Activated gamma-delta T cell treated with Interleukin-2 at 50 U/mL for 16 hours (primary cell): ENCODE measurements around the gene NOB1.
"Not testable (repeated sequence)": the region's sequence is repeated elsewhere in the genome, so short reads cannot be mapped to it uniquely, and the experiment has no call there.

ENCODE experiments used
- DNase-seq: peaks from one replicate; pipeline ENCODE4 v3.0.0-alpha.2; 2020

The NOB1 gene

DNA sequence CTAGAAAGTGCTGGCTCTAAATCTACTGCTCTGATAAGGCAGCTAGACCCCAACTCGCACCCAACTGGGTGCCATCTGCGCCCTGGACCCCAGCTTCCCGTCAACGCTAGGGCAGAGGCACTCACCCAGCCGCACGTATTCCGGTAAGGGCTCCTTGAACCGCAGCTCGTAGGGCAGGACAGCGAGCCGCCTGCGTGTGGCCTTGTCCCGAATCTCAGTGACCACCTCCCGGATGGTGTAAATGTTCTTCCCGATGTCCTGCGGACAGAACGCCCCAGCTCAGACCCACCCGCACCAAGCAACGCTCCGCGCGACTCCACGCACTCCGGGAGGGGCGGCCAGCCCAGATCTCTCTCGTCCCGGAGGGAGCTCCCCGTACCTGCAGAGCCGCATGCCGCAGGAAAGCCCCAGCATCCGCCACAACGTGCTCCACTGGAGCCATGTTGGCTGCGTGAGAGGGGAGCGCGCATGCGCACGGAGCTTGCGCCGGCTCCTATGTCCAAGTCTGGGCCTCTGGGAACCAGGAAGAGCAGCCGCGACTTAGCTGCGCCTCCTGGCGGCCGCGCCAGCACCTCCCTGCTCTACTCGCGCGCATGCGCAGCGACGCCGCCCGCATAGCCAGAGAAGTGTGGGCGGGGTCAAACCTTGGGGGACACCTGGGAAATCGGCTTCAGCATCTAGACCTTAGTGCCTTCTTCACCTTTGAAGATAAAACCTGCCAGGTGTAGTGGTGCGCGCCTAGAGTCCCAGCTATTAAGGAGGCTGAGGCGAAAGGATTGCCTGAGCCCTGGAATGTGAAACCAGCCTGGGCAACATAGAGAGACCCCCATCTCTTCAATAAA, at the start of gene NOB1:
NOB1 (minus strand) TSS at position 458 of the 842 bp plus-strand sequence; CDS start at position 442, 16 bp downstream.
- DNase-seq: peak; percentile 96

DNA sequence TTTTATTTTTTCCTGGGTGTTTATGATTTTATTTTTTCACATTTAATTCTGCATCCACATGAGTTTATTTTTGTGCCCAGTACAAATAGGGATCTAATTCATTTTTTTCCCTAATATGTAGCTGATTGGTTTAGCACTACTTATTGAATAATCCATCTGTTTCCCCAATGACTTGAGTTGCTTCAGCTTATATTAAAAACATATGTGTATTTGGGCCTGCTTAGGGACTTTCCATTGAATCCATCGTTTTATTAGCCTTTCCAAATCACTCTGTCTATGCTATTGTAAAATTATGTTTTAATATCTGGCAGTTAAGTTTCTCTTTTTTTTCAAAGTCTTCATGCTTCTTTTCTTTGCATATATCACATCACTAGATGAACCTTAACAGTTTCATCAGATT, 49.6 kb upstream of the NOB1 start:
- no peak for DNase-seq

DNA sequence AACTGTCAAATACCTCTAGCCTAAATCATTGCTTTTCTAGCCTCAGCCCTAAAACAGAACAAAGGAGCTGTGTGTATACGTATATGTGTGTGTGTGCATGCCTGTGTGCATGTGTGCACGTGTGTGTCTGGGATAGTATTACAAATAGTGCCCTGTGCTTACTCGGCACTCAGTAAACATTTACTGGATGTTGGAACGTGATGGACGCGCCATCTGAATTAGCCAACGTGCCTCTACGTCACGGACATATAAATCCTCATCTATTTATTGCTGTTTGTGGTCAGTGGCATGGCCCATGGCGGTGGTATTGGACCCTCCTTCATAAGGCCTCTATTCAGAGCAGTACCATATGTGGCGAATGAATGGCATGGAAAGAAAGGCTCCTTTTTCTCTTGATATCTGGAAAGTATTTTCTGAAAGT, 44.9 kb upstream of the NOB1 start:
- no peak for DNase-seq

DNA sequence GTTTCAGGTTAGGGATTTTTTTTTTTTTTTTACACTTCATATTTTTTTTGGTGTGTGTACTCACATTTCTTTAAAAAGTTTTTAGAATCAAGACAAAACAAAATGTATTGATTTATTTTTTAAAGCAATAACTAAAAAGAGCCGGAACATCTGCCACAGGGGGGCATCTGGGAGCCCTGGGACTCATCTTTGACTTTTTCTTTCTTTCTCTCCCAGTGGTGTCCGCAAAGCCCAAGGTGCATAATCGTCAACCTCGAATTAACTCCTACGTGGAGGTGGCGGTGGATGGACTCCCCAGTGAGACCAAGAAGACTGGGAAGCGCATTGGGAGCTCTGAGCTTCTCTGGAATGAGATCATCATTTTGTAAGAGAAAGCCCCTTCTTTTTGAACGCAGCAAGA, 43.7 kb upstream of the NOB1 start:
- DNase-seq: no peak

DNA sequence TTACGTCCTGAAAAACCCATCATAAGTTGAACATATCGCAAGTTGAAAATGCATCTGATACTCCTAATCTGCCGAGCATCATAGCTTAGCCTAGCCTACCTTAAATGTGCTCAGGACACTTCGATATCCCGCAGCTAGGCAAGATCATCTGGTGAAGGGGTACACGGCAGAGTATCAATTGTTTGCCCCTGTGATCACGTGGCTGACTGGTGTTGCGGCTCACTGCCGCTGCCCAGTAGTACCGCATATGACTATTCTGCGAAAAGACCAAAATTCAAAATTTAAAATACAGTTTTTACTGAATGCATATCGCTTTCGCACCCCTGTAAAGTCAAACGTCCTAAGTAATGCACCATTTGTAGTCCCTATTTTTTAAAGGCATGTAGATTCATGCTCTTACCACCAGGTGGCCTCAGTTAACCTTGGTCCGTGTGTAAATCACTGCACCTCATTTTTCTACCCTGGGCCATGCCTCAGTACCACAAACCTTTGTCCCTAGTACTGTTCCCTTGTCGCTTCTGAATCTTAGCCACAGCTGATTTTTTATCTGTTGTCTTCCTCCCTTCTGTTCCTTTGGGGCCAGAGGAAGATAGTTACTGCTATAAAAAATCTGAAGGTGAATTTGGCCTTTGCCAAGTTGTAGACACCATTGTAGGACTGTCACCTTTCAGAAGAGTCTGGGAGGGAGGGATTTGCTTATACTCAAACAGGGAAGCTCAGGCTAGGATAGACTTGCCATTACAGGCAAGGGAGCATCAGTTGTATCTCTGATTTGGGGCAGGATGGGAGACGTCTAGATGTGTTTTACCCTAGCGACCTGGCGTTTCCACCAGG, 41.8 kb upstream of the NOB1 start:
- DNase-seq: peak; percentile 17

DNA sequence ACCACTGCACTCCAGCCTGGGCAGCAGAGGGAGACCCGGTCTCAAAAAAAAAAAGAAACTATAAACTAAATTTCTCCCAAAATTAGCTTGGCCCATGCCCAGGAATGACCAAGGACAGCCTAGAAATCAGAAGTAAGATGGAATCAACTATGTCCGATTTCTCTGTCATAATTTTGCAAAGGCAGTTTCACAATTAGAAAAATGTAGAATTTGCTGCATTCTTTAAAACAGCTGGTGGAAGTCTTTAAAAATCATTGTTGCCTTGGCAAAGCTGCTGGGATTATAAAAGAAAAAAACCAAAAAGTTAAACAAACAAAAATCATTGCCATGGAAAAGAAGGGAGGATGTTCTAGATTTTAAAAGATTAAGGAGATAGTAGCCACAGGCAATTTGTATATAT, 39.8 kb upstream of the NOB1 start:
- DNase-seq: no peak

DNA sequence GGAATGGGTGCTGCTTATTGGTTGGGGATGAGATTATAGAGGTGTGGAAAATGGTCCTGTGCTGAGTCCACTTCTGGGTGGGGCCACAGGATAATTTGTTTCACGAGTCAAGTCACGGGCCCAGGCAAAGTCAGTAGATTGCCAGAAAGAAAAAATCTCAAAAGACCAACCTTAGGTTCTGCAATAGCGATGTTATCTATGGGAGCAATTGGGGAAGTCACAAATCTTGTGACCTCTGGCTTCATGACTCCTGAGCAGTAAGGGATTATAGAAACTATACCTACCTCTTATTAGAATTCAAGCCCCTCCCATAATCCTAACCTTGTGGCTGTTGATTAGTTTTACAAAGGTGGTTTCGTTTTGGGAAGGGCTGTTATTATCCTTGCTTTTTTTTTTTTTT, 38.8 kb upstream of the NOB1 start:
- DNase-seq: no peak

DNA sequence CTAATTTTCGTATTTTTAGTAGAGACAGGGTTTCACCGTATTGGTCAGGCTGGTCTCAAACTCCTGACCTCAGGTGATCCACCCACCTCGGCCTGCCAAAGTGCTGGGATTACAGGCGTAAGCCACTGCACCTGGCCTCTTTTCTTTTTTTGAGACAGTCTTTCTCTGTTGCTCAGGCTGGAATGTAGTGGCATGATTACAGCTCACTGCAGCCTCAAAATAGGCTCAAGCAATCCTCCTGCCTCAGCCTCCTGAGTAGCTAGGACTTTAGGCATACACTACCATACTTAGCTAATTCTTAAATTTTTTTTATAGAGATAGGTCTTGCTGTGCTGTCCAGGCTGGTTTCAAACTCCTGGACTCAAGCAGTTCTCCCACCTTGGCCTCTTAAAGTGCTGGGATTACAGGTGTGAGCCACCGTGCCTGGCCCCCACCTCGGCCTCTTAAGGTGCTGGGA, 36.7 kb upstream of the NOB1 start:
- DNase-seq: not testable (repeated sequence)

DNA sequence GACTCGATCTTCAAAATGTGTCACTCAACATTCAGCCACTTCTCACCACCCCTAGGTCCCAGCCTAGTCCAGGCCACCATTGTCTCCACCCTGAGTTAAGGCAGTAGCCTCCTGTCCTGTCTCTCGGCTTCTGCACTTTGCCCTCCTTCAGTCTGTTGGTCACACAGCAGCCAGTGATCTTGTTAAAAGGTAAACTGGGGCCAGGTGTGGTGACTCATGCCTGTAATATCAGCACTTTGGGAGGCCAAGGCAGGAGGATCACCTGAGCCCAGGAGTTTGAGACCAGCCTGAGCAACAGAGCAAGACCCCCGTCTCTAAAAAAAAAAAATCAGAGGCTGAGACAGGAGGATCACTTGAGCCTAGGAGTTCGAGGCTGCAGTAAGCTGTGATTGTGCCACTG, 33.2 kb upstream of the NOB1 start:
- DNase-seq: no peak

DNA sequence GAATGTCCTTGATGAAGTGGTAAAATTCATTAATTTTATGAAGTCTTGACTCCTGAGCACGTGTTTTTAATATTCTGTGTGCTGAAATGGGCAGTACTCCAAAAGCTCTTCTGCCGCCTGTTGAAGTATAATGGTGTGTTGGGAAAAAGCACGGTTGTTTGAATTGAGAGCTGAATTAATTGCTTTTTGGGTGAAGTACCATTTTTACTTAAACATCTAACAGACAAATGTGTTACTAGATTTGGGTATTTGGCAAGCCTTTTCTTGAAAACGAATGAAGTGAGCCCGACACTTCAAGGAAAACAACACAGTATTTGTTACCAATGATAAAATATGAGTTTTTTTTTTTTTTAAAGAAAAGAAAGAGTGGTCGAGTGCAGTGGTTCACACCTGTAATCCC, 29.9 kb upstream of the NOB1 start:
- no peak for DNase-seq

DNA sequence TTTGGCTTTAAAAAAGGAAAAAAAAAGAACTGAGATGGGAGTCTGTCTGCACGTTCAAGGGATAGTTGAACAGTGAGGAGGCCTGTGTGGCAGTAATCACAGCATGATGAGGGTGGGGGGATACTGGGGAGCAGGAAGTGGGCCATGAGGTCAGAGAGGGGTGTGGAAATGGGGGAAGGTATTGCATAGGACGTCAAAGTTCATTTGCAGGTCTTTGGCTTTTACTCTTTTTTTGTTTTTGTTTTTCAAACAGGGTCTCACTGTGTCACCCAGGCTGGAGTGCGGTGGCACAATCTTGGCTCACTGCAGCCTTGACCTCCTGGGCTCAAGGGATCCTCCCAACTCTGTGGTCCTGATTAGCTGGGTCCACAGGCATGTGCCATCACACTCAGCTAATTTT, 26.4 kb upstream of the NOB1 start:
- no peak for DNase-seq

DNA sequence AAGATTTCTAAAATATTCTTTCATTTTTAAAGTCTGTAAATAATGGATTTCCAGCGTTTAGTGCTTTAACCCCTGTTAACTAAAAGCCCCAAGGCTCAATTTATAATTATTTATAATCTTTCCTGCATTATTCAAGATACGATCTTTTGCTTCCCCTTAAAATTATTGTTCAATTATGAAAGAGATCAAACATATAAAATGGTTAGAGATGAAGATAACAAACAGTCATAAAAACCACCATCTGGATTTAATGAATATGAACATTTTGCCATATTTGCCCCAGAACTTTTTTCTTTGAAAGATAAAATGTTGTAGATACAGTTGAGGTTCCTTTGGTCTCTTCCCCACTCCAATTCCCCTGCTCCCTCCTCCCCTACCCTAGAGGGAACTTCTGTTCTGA, 25.0 kb upstream of the NOB1 start:
- DNase-seq: no peak

DNA sequence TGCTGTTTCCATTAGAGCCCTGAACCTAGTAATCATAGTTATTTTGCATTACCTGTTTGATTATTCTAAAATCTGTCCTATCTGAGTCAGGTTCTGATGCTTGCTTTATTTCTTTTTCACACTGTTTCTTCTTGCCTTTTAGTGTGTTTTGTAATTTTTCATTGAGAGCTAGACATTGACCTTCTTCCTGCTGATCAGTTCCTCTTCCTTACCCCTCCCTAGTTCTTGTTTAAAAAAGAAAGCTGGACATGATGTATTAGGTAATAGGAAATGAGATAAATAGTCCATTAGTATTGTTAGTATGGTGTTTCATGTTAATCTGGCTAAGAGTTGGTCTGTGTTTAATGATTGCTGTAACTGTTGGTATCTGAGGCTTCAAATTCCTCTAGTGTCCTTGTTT, 20.8 kb upstream of the NOB1 start:
- DNase-seq: no peak

DNA sequence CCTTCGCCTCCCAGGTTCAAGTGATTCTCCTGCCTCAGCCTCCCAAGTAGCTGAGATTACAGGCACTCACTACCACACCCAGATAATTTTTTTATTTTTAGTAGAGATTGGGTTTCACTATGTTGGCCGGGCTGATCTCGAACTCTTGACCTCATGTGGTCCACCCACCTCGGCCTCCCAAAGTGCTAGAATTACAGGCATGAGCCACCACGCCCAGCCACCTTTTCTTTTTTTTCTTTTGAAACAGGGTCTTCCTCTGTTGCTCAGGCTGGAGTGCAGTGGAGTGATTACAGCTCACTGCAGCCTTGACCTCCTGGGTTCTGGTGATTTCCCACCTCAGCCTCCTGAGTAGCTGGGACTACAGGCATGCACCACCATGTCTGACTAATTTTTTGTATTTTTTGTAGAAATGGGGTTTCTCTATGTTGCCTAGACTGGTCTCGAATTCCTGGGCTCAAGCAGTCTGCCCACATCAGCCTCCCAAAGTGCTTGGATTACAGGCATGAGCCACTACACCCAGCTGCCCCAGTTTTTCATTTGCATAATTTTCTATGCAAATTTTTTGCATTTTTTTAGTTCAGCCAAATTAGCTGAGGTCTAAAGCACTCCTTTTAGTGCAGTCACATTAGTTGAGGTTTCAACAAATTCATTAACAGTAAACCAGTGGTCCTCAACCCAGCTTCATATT, 18.7 kb upstream of the NOB1 start:
- no peak for DNase-seq

DNA sequence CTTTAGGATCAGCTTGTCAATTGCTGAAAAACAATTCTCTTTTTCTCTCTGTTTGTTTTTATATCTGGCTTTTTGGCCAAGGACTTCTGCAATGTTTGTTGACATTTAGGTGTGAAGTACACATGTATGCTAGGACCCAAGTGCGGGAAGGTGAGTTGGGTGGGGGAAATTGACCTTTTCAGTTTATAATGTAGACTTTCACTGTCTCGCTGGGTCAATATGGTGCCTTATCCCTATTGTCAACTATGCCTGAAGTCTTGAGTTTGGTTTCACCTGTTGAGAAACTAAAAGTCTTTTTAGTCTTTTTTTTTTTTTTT, 16.9 kb upstream of the NOB1 start:
- DNase-seq: no peak

DNA sequence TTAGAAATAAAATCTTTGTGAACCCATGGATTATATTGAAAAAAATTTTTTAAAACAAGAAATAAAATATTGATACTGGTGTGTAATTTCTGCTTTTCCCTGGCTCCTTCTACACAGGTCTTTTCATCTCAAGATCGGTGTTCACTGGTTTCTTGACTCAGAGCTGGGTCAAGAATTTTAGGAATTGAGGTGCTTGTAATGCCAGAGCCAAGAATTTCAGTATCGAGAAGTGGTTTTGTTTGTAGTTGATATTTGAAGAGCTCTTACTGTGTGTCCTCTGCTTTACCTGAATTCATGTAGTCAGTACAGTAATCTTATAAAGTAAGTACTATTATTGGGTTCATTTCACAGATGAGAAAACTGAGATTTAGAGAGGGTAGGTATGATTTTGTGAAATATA, 14.7 kb upstream of the NOB1 start:
- no peak for DNase-seq

DNA sequence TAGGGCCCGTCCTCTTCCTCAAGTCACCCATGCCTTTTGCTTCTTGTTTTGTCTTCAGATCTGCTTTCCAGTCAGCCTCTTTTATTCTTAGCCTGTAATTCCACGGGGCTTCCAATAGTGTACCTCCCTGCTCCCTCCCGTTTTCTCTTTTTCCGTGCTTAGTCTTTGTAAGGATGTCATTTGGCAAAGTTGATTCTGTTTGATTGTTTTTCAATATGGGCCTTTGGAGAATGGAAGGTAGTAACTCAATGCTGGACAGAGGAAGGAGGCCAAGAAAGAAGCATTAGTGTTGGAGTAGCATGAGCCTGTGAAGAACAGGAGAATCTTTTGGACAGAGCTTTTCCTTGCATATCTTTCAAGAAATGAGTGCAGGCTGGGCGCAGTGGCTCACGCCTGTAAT, 13.9 kb upstream of the NOB1 start:
- DNase-seq: no peak

DNA sequence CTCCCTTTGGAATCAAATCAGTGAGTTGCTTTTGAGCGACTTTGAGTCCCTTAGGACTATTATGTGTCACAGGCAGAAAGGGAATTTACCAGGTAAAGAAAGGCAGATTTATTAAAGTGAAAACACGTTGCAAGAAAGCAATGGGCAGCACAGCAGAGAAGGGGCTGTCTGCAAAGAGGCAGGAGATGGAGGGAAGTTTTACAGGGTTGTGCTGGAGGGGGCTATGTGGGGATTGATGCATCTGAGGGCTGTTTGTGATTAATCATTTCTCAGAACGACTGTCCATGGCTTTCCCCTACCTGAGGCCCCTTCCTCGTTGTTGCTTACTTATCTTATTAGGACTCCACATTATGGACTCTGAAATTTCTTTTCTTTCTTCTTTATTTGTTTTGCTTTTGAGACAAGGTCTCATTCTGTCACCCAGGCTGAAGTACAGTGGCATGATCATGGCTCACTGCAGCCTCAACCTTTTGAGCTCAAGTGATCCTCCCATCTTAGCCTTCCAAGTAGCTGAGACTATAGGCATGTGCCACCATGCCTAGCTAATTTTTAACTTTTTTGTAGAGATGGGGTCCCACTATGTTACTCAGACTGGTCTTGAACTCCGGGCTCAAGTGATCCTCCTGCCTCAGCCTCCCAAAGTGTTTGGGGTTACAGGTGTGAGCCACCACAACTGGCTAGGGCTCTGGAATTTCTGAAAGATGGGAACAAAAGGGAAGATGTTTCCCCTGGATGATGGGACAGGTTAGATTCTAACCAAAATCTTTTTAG, 12.9 kb upstream of the NOB1 start:
- DNase-seq: no peak

DNA sequence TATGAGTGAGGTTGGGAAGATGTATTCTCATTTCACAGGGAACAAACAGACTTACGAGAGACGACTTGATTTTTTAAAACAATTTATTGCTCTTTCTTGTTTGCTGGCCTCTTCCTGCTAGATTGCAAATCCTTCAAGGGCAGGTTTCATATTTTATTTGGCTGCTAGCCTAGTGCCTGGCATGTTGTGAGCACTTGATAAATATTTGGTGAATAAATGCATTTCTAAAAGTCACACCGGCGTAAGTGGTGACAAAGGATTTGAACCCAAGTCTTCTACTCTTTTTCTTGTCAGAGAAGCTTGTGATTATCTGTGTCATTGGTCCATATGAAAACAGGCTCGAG, 8.8 kb upstream of the NOB1 start:
- no peak for DNase-seq

DNA sequence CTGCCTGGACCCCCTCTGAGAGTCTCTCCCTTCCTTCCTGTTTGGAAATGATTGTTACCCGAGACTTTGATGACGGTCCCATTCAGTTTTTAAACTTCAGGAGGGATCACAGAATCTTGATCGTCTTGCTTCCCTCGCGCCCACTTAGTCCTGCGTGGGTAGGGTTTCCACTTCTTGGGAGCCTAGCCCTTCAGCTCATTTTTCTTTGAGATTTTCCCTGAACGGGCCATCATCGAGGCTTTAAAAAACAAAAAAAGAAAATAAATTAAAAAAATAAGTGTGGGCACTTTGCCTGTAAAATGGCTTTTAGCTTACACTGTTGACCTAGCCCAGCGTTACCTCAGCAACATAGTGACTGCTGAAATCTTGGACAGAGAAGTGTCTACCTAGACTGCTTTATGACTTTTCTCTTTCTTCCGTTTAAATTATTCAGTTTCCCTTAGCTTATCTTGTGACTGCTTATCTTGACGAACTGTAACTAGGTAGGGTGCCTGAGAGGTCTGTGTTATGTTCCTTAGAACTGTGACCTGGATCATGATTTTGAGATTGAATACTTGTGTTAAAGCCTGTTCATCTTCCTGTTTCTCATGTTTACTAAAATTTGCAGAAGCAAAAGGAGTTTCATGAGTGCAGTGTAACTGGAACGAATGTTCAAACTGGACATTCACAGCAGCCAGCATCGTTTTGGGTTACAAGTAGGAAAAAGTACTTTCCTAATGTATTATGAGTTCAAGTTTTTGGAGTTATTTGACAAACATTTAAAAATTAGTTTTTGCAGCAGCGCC, 8.3 kb upstream of the NOB1 start:
- DNase-seq: no peak

DNA sequence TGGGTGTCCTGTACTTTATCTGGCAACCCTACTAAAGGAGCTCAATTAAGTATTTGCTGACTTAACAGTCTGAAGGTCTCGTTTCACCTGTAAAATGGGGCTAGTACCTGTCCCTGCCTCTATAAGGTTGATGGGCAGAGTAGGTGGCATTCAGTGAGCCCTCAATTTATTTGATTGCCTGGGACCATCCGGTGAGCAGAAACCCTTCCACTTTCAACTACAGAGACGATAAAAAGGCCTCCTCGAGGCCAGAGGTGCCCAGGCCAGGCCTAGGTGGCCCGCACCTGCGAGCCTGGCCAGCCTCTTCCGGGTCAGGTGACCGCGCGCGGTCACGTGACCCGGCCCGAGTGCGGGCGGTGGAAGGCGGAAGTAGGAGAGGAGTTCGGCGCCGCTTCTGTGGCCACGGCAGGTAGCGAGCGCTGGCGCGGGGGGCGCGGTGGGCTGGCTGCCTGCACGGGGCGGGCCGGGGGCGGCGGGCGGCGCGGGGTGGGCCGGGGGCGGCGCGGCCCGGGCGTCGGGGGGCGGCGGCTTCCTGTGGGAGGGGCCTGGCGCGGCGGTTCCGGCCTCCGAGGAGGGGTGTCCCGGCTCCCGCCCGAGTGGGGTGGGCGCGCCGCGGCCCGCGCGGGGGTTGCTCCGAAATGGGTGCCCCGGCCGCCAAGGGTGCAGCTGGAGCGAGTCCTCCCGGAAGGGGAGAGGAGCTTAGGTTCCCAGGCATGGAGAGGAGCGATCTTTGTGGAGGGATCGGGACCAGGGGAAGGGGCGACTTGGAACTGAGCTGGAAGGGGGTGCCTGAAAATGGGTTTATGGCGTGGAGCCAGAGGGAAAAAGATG, 7.5 kb upstream of the NOB1 start, which contains the start of gene WWP2:
WWP2 (plus strand) TSS at position 350 of the 831 bp plus-strand sequence. CDS start 24,679 bp downstream, outside the sequence.
- peak; percentile 73 for DNase-seq
